Muscle layer of duodenum (tissue), 2 donors: ENCODE data around the gene OR52K1.
"Not testable (repeated sequence)": the region's sequence is repeated elsewhere in the genome, so short reads cannot be mapped to it uniquely, and the experiment has no call there.

ENCODE experiments used
- H3K27ac ChIP-seq: one replicate; pipeline ENCODE4 v1.7.0; 2013; ENCODE audit warnings: mild to moderate bottlenecking, low read length
- H3K27me3 ChIP-seq: one replicate; pipeline ENCODE4 v1.7.0; 2013; ENCODE audit warnings: low read depth, mild to moderate bottlenecking, control low read depth, low read length
- H3K36me3 ChIP-seq, 2 donors: one replicate each; pipeline ENCODE4 v1.7.0; 2013; ENCODE audit warnings: low read length in 2 of 2, control low read depth in 1 of 2, mild to moderate bottlenecking in 1 of 2; ENCODE audit not compliant: insufficient read depth in 2 of 2, control insufficient read depth in 1 of 2
- H3K4me1 ChIP-seq, 2 donors: one replicate each; pipeline ENCODE4 v1.7.0; 2013; ENCODE audit warnings: low read length in 2 of 2, mild to moderate bottlenecking in 2 of 2, control low read depth in 1 of 2, moderate library complexity in 1 of 2; ENCODE audit not compliant: insufficient read depth in 2 of 2, control insufficient read depth in 1 of 2
- H3K4me3 ChIP-seq, 2 donors: one replicate each; pipeline ENCODE4 v1.7.0; 2013; ENCODE audit warnings: low read length in 2 of 2, low read depth in 1 of 2, mild to moderate bottlenecking in 1 of 2
- H3K9me3 ChIP-seq, 2 donors: one replicate each; pipeline ENCODE4 v1.7.0; 2013; ENCODE audit warnings: low read length in 2 of 2, control low read depth in 1 of 2, mild to moderate bottlenecking in 1 of 2; ENCODE audit not compliant: control insufficient read depth in 1 of 2
- donor health status: healthy.

Gene OR52K1

GRCh38 chr11:4464216-4465159 lies 18.0 kb upstream of the OR52K1 start:
- H3K27ac ChIP-seq = no peak overlapping the region
- no peaks in the 10 kb centered on the region for H3K9me3 ChIP-seq
- H3K27me3 ChIP-seq = no peaks in the 10 kb centered on the region
- no peaks in the 10 kb centered on the region for H3K4me1 ChIP-seq
- no peaks in the 10 kb centered on the region for H3K36me3 ChIP-seq
- H3K4me3 ChIP-seq = no peak overlapping the region

DNA sequence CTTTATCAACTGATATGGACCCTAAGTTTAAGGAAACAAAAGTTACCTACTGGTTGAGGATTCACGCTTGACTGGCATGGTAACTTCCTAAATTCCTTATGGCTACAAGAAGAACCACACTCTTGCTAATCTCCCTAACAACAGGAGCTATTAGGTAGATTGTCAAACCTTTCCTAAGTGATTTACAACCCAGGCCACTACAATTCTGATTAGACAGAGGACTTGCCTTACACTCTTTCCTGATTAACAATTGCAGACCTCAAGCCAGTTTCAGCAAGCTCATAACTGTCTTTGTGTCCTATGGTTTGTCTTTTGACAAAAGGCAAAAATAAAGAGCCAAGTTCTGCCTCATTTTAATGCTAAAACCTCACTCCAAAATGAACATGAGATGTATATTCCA lies 17.0 kb upstream of the OR52K1 start:
- H3K36me3 ChIP-seq = no peaks in the 10 kb centered on the region
- no peaks in the 10 kb centered on the region for H3K9me3 ChIP-seq
- H3K4me3 ChIP-seq = no peak overlapping the region
- H3K4me1 ChIP-seq = no peaks in the 10 kb centered on the region
- no peaks in the 10 kb centered on the region for H3K27me3 ChIP-seq
- no peak overlapping the region for H3K27ac ChIP-seq

DNA sequence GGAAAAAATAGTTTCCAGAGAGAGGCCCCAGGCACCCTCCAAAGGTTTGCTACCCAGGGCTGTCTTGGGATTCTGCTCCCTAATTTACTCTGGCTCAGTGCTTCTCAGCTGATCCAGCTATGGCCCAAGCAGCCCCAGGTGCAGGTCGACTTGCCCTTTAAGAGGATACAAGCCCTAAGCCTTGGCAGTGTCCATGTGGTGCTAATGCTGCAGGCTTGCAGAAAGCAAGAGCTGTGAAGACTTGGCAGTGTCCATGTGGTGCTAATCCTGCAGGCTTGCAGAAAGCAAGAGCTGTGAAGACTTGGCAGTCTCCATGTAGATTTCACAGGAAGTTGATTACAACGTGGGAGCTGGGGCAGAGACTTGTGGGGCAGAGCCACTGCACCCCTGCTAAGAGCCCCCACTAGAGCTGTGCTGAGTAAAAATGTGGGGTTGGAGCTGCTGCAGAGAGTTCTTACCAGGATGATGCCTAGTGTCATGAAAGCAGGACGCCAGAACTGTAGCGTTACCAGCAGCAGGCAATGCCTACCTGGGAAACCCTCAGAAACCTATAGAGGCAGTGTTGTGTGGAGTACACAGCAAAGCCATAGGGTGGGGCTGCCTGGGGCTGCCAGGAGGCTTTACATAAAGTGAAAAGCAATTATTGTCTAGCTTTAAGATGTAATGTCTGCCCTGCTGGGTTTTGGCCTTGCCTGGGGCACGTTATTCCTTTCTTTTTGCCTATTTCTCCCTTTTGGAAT lies 16.1 kb upstream of the OR52K1 start:
- H3K4me1 ChIP-seq = no peaks in the 10 kb centered on the region
- H3K27ac ChIP-seq = no peak overlapping the region
- H3K9me3 ChIP-seq = no peaks in the 10 kb centered on the region
- no peak overlapping the region for H3K4me3 ChIP-seq
- H3K36me3 ChIP-seq = no peaks in the 10 kb centered on the region
- H3K27me3 ChIP-seq = no peaks in the 10 kb centered on the region

DNA sequence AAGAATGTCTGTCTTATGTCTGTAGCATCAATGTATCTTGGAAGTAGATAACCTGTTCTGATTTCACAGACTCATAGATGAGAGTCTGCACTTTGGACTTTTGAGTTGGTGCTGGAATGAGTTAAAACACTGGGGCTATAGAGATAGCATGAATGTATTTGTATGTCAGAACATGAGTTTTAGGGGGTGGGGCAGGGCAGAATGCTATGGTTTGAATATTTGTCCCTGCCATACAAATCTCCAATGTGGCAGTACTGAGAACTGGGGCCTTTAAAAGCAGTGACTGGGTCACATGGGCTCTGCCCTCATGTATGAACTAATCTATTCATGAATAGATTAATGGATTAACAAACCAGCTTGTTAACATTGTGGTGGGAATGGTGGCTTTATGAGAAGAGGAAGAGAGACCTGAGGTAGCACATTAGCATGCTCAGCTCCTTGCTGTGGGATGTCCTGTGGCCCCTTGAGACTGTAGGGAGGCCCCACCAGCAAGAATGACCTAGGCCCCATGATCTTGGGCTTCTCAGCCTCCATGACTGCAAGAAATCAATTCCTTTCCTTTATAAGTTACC lies 15.5 kb upstream of the OR52K1 start:
- no peaks in the 10 kb centered on the region for H3K4me1 ChIP-seq
- H3K27me3 ChIP-seq = no peaks in the 10 kb centered on the region
- no peak overlapping the region for H3K27ac ChIP-seq
- no peaks in the 10 kb centered on the region for H3K9me3 ChIP-seq
- H3K4me3 ChIP-seq = no peak overlapping the region
- H3K36me3 ChIP-seq = no peaks in the 10 kb centered on the region

DNA sequence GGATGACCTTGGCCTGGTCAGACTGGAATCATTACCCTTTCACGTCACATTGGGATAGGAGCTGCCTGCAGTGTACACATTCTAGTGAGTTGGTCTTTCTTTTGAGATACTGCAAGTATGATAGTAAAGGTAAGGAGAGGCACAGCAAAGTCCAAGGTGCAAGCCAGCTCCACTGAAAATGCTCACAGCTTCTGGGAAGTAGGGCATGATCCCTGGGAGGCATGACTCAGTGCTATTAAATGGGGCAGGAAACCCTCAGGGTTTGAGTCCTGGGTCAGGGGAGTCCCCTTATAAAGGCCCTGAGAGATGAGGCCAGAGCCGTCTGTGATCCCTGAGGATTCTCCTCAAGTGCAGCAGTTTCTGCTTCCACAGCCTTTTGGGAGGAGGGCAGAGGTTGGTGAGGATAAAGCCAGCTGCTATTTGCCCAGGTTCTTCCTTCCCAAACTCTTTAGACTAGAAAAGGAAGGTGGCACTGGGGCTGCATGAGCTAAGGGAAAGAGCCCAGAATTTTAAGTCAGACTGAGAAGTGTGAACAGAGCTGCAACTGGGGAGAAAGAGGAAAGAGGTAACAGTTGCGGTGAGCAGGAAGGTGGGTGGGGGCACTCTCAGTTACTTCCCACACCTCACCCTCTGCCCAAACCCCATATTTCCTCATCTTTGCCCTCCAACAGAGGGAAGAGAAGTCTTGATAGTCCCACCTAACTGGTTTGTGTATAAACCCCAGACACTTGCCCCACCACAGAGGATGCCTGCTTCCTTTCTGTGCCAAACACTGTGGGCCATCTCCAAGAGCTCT lies 14.4 kb upstream of the OR52K1 start:
- Histone ChIP-seq H3K27ac (no peak overlapping the region), H3K4me1 (no peaks in the 10 kb centered on the region), H3K4me3 (no peak overlapping the region), H3K9me3 (no peaks in the 10 kb centered on the region), H3K27me3 (no peaks in the 10 kb centered on the region), H3K36me3 (no peaks in the 10 kb centered on the region)

GRCh38 chr11:4479644-4480043 lies 2.8 kb upstream of the OR52K1 start:
- no peaks in the 10 kb centered on the region for H3K27me3 ChIP-seq
- no peaks in the 10 kb centered on the region for H3K9me3 ChIP-seq
- H3K4me1 ChIP-seq = no peaks in the 10 kb centered on the region
- H3K27ac ChIP-seq = no peak overlapping the region
- H3K36me3 ChIP-seq = no peaks in the 10 kb centered on the region
- H3K4me3 ChIP-seq = no peak overlapping the region

GRCh38 chr11:4480577-4481239 lies 1.7 kb upstream of the OR52K1 start:
- no peak overlapping the region for H3K27ac ChIP-seq
- no peaks in the 10 kb centered on the region for H3K36me3 ChIP-seq
- H3K4me3 ChIP-seq = no peak overlapping the region
- H3K4me1 ChIP-seq = no peaks in the 10 kb centered on the region
- H3K27me3 ChIP-seq = no peaks in the 10 kb centered on the region
- no peaks in the 10 kb centered on the region for H3K9me3 ChIP-seq

DNA sequence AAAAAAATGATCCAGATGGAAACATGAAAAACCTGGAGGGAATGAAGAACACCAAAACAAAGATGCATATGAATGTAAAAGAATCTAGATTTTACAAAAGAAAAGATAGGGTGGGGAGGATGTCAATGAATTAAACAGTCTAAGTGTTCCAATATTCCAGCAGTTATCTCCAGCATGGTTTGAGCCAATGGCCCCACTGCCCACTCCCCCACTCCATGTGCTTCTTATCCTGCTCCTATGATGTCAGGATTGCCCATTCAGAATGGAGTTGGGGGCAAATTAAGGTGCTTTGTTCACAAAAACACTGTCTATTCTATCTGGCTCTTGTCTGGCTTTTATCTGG lies 1.2 kb upstream of the OR52K1 start:
- H3K4me1 ChIP-seq = no peaks in the 10 kb centered on the region
- no peaks in the 10 kb centered on the region for H3K27me3 ChIP-seq
- no peaks in the 10 kb centered on the region for H3K9me3 ChIP-seq
- no peak overlapping the region for H3K4me3 ChIP-seq
- no peaks in the 10 kb centered on the region for H3K36me3 ChIP-seq
- H3K27ac ChIP-seq = no peak overlapping the region

DNA sequence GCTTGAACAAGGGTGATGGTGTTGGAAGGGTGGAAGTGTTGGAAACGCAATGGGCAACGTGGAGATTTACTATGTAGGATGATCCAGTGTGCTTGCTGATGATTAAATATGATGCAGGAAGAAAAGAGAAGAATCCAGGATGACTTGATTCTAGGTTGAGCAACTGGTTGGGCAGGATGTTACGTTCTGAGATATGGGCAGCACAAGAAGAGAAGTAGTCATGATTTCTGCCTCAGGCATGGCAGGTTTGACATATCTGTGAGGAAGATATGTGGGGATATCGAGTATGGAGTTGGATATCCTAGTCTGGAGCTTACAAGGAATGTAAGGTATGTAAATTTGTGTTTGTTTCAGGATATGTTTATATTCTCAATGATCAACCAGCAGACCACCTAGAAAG lies 1.9 kb downstream of the OR52K1 start:
- Histone ChIP-seq H3K4me3 (no peak overlapping the region), H3K27me3 (no peaks in the 10 kb centered on the region), H3K27ac (no peak overlapping the region), H3K4me1 (no peaks in the 10 kb centered on the region), H3K9me3 (no peaks in the 10 kb centered on the region), H3K36me3 (no peaks in the 10 kb centered on the region)

- H3K4me3 ChIP-seq, H3K9me3 ChIP-seq, H3K36me3 ChIP-seq, H3K4me1 ChIP-seq, H3K27ac ChIP-seq, H3K27me3 ChIP-seq: not testable (repeated sequence)
Observed at GRCh38 chr11:4491405-4491804, 9.0 kb downstream of the OR52K1 start.
